Measurements from ENCODE around the gene BUD23. TPM values are rescaled to one million over a fixed set of nuclear protein-coding genes. Genes with fewer than 3 reads are reported as not detected.
"Not testable (repeated sequence)": the region's sequence is repeated elsewhere in the genome, so short reads cannot be mapped to it uniquely, and the experiment has no call there.

The BUD23 gene
- total and polyA plus RNA-seq, 4 donors, result 19.1 to 52.6 (median 37.8) TPM

DNA sequence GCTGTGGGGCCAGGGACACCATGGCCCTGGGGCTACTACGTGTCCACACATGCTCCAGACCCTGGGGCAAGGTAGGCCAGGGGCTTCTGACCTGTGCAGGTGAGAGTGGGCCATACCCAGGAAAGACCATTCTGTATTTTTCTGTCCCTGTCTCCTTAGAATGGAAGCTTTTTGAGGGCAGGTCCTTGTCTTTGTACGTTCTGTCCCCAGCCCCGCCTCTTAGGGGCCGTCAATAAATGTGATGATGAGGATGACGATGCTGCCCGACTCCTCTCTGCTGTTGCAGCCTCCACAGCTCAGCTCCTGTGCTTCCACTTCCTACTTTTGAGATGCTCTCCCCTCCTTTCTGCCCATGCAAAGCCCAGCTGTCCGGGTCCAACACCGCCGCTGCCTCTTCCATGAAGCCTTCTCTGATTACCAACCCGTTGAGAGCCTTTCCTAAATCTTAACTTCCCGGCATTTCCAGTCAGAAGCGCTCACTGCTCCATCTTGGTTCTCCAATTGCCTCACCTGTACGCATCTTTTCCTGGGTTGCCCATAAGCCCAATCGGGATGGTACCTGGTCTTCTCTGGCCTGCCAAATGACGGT, 11.4 kb upstream of the BUD23 start (continued):
- TF ChIP-seq, protein P1, sequence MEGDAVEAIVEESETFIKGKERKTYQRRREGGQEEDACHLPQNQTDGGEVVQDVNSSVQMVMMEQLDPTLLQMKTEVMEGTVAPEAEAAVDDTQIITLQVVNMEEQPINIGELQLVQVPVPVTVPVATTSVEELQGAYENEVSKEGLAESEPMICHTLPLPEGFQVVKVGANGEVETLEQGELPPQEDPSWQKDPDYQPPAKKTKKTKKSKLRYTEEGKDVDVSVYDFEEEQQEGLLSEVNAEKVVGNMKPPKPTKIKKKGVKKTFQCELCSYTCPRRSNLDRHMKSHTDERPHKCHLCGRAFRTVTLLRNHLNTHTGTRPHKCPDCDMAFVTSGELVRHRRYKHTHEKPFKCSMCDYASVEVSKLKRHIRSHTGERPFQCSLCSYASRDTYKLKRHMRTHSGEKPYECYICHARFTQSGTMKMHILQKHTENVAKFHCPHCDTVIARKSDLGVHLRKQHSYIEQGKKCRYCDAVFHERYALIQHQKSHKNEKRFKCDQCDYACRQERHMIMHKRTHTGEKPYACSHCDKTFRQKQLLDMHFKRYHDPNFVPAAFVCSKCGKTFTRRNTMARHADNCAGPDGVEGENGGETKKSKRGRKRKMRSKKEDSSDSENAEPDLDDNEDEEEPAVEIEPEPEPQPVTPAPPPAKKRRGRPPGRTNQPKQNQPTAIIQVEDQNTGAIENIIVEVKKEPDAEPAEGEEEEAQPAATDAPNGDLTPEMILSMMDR (IDR thresholded peaks at IDR 0.05; ENCODE audit: low read depth, low read length, missing input control), result no peak
- no peak for TF ChIP-seq YY1 (IDR thresholded peaks at IDR 0.05)
- no peak for TF ChIP-seq SP1 (IDR thresholded peaks at IDR 0.05)
- no peak for TF ChIP-seq GABPA (IDR thresholded peaks at IDR 0.05 in 1 of 2, conservative IDR thresholded peaks at IDR 0.05 in 1 of 2)
- TF ChIP-seq JUND (IDR thresholded peaks at IDR 0.05), result no peak
- TF ChIP-seq, protein P2, sequence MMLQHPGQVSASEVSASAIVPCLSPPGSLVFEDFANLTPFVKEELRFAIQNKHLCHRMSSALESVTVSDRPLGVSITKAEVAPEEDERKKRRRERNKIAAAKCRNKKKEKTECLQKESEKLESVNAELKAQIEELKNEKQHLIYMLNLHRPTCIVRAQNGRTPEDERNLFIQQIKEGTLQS (IDR thresholded peaks at IDR 0.05), result no peak

DNA sequence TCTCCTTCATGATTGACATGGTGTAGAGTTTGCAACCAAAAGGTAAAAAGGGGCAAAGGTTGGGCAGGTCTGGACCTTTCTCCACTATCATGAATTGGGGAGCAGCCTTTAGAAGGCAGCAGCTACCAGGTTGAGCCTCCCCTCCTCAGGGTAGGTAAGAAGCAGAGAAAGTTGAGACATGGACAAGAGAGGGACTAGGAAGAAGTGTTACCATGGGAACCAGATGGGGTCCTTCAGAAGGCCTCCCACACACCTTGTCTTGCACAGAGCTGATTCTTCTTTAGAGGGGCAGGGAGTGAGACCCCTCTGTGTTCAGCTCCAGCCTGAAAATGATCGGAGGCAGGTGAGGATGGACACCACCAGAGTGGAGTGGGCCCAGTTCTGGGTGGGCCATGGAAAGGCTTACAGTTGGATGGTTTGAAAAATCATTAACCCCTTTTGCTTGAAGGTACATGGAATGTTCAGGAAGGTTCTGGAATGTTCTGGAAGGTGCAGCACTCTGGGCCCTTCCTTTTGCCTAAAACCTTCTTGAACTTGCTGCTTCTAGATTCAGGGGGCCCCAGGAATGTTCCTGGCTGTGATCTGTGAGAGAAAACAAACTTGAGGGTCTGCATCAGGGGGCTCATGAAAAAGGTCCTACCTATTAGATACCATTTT, 8.8 kb upstream of the BUD23 start:
- 95% methylated on average over 1 of the region's 1 CpG for WGBS
- no peak for TF ChIP-seq NR2F2 (IDR thresholded peaks at IDR 0.05)
- TF ChIP-seq GABPA (IDR thresholded peaks at IDR 0.05 in 1 of 2, conservative IDR thresholded peaks at IDR 0.05 in 1 of 2), result no peak
- no peak for TF ChIP-seq RXRA (IDR thresholded peaks at IDR 0.05)
- TF ChIP-seq RAD21 (IDR thresholded peaks at IDR 0.05), result no peak
- TF ChIP-seq, protein P2 (IDR thresholded peaks at IDR 0.05), result no peak
- TF ChIP-seq TAF1 (conservative IDR thresholded peaks at IDR 0.05), result no peak
- no peak for TF ChIP-seq HNF4A (conservative IDR thresholded peaks at IDR 0.05)
- TF ChIP-seq EGR1 (IDR thresholded peaks at IDR 0.05; ENCODE audit: low read depth in 2 of 2), result no peak
- TF ChIP-seq, protein P1 (IDR thresholded peaks at IDR 0.05; ENCODE audit: low read depth, low read length, missing input control), result no peak
- no peak for TF ChIP-seq FOXA1 (IDR thresholded peaks at IDR 0.05)
- no peak for TF ChIP-seq HNF4G (IDR thresholded peaks at IDR 0.05)
- no peak for DNase-seq (ENCODE audit: low spot score)

DNA sequence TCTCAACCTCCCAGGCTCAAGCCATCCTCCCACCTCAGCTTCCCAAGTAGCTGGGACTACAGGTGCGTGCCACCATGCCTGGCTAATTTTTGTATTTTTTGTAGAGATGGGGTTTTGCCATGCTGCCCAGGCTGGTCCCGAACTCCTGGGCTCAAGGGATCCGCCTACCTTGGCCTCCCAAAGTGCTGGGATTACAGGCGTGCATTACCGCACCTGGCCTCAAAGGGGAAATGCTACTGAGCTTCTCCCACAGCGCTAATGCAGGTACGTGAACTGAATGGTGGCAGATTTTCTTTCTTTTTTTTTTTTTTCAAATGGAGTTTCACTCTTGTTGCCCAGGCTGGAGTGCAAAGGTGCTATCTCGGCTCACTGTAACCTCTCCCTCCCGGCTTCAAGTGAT, 7.3 kb upstream of the BUD23 start:
- peaks cover 0 to 18% (median 14%) of the 10 kb centered on the region in 4 donors for H3K4me1 ChIP-seq (ENCODE audit: control insufficient read depth in 4 of 4, insufficient read depth in 4 of 4, low read length in 3 of 4)
- not testable (repeated sequence) for H3K36me3 ChIP-seq (ENCODE audit: control insufficient read depth in 4 of 4, insufficient read depth in 3 of 4, low read depth in 1 of 4, low read length in 3 of 4); H3K27me3 ChIP-seq (ENCODE audit: control insufficient read depth in 4 of 4, insufficient read depth in 4 of 4, low read length in 3 of 4); DNase-seq (ENCODE audit: low spot score); H3K9me3 ChIP-seq (ENCODE audit: control insufficient read depth in 4 of 4, low read length in 3 of 4); H3K4me3 ChIP-seq (ENCODE audit: low read depth in 1 of 3, low read length in 3 of 3); H3K9ac ChIP-seq (ENCODE audit: low read depth in 1 of 2, low read length in 2 of 2); H3K27ac ChIP-seq (ENCODE audit: low read depth in 1 of 2, low read length in 2 of 2)
- 80% methylated on average over 9 of the region's 9 CpGs for WGBS

More for the DNA sequence above, 8.8 kb upstream of the BUD23 start:
- Histone ChIP-seq H3K27me3 (ENCODE audit: control insufficient read depth in 4 of 4, insufficient read depth in 4 of 4, low read length in 3 of 4) (no peaks in the 10 kb centered on the region), H3K4me3 (ENCODE audit: low read depth in 1 of 3, low read length in 3 of 3) (no peak overlapping the region), H3K36me3 (ENCODE audit: control insufficient read depth in 4 of 4, insufficient read depth in 3 of 4, low read depth in 1 of 4, low read length in 3 of 4) (peaks cover 0 to 6% (median 1%) of the 10 kb centered on the region in 4 donors), H3K27ac (ENCODE audit: low read depth in 1 of 2, low read length in 2 of 2) (no peak overlapping the region), H3K4me1 (ENCODE audit: control insufficient read depth in 4 of 4, insufficient read depth in 4 of 4, low read length in 3 of 4) (peaks cover 0 to 8% (median 5%) of the 10 kb centered on the region in 4 donors), H3K9me3 (ENCODE audit: control insufficient read depth in 4 of 4, low read length in 3 of 4) (no peaks in the 10 kb centered on the region), H3K9ac (ENCODE audit: low read depth in 1 of 2, low read length in 2 of 2) (no peak overlapping the region)
